Thoracic aorta (tissue), 2 donors: ENCODE results near the gene SCUBE1. TPM values are rescaled to one million over a fixed set of nuclear protein-coding genes. Genes with fewer than 3 reads are reported as not detected.

Experiments
- ATAC-seq: fragments of 150-250 bp; one replicate; pipeline ENCODE4 v1.8.0; 2017; ENCODE audit warnings: low read depth; ENCODE audit not compliant: insufficient number of reproducible peaks, low FRiP score
- DNase-seq: peaks from one replicate; pipeline ENCODE4 v3.0.0-alpha.2; 2020; ENCODE audit warnings: low spot score
- H3K27ac ChIP-seq, 2 donors: fragments of 200-600 bp; sonication (generic); 1 replicate in 1 of 2; 2 replicates in 1 of 2; pipeline ENCODE4 v1.5.1; 2016; ENCODE audit warnings: mild to moderate bottlenecking in 2 of 2, moderate library complexity in 2 of 2
- H3K27me3 ChIP-seq: fragments of 200-600 bp; sonication (generic); replicated peaks from 2 replicates; pipeline ENCODE4 v1.6.0; 2016; ENCODE audit warnings: mild to moderate bottlenecking; ENCODE audit not compliant: insufficient read depth
- H3K36me3 ChIP-seq: fragments of 200-600 bp; sonication (generic); one replicate; pipeline ENCODE4 v1.5.1; 2016
- H3K4me1 ChIP-seq, 2 donors: fragments of 200-600 bp; sonication (generic); 1 replicate in 1 of 2; 2 replicates in 1 of 2; pipeline versions ENCODE4 v1.5.1 to v1.6.0; 2016; ENCODE audit warnings: low read depth in 2 of 2, mild to moderate bottlenecking in 1 of 2; ENCODE audit not compliant: control insufficient read depth in 1 of 2
- H3K4me3 ChIP-seq: fragments of 200-600 bp; sonication (generic); 2 replicates; pipeline ENCODE4 v1.5.1; 2016; ENCODE audit warnings: mild to moderate bottlenecking
- H3K9me3 ChIP-seq: fragments of 200-600 bp; sonication (generic); 2 replicates; pipeline ENCODE4 v1.5.1; 2016
- CTCF ChIP-seq: fragments of 200-600 bp; sonication (generic); IDR thresholded peaks from one replicate; pipeline ENCODE4 v1.5.1; 2019; ENCODE audit warnings: antibody characterized with exemption
- total RNA-seq, 2 donors: library from RNA; depleted of rRNA; stranded (reverse); fragments of >200 nt; gene quantifications; one replicate each; pipeline versions ENCODE4 v1.1.0 to v1.2.3, GENCODE V29; 2016

The SCUBE1 gene
- total RNA-seq, 2 donors from 2014 or later = 6.0 to 25.0 TPM

GRCh38 chr22:43297270-43298061 is 45.7 kb downstream of the SCUBE1 start:
- H3K4me3 ChIP-seq = no peak overlapping the region
- DNase-seq (no peak), ATAC-seq (no peak)
- H3K27ac ChIP-seq = peak overlapping the region; percentile 75 to 80
- TF ChIP-seq CTCF = no peak
- H3K27me3 ChIP-seq = no peaks in the 10 kb centered on the region
- H3K4me1 ChIP-seq = peaks cover 24 to 79% of the 10 kb centered on the region in 2 donors
- no peaks in the 10 kb centered on the region for H3K36me3 ChIP-seq
- H3K9me3 ChIP-seq = no peaks in the 10 kb centered on the region

- ATAC-seq = no peak
- no peaks in the 10 kb centered on the region for H3K27me3 ChIP-seq
Measured at GRCh38 chr22:43296276-43296902, 46.8 kb downstream of the SCUBE1 start.

DNA sequence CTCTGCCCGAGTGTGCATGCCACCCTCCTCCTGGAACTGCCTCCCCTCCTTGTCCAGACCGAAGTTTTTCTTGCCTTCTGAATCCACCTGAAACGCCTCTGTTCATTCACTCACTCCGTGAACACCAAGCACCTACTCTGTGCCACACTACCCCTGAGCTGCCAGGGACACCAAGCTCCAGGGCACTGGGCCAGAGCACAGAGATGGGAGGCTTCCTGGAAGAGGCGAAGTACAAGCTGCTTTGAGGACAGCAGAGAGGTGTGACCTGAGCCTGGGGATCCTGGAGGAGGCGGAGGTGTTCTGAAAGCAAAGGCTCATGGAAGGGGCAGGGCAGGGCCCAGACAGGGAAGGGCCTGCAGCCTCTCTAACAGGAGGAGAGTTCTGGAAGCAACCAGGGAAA is 47.5 kb downstream of the SCUBE1 start:
- no peaks in the 10 kb centered on the region for H3K36me3 ChIP-seq
- no peak for ATAC-seq
- DNase-seq = no peak
- H3K9me3 ChIP-seq = no peaks in the 10 kb centered on the region
- no peak overlapping the region for H3K27ac ChIP-seq
- no peak for TF ChIP-seq CTCF
- H3K4me3 ChIP-seq = no peak overlapping the region
- H3K27me3 ChIP-seq = no peaks in the 10 kb centered on the region
- H3K4me1 ChIP-seq = peaks cover 14 to 79% of the 10 kb centered on the region in 2 donors

More at GRCh38 chr22:43296276-43296902, 46.8 kb downstream of the SCUBE1 start:
- no peak for TF ChIP-seq CTCF
- no peak for DNase-seq
- Histone ChIP-seq H3K4me3 (no peak overlapping the region), H3K4me1 (peaks cover 18 to 79% of the 10 kb centered on the region in 2 donors), H3K36me3 (no peaks in the 10 kb centered on the region), H3K9me3 (no peaks in the 10 kb centered on the region), H3K27ac (peak overlapping the region; percentile 75 to 80)

DNA sequence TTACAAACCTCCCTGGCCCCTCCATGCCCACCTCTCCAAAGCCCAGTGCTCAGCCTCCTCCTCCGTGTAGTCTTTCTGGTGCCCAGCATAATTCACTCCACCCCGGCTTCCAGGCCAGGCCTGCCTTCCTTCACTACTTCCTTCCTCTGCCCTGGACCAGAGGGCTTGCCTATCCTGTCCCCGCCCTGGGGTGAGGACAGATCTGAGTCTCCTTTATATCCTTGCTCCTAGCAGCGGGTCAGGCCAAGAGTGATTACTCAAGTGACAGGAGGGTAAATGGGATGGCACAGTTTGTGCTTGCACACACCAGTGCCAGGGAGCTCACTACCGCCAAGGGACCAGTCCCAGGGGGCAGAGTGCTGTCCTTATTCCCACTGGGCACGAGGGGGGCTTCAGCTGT is 48.0 kb downstream of the SCUBE1 start:
- Histone ChIP-seq H3K27me3 (no peaks in the 10 kb centered on the region), H3K4me1 (peaks cover 19 to 79% of the 10 kb centered on the region in 2 donors), H3K9me3 (no peaks in the 10 kb centered on the region), H3K36me3 (no peaks in the 10 kb centered on the region), H3K27ac (no peak overlapping the region), H3K4me3 (no peak overlapping the region)
- no peak for TF ChIP-seq CTCF
- ATAC-seq = no peak
- no peak for DNase-seq

DNA sequence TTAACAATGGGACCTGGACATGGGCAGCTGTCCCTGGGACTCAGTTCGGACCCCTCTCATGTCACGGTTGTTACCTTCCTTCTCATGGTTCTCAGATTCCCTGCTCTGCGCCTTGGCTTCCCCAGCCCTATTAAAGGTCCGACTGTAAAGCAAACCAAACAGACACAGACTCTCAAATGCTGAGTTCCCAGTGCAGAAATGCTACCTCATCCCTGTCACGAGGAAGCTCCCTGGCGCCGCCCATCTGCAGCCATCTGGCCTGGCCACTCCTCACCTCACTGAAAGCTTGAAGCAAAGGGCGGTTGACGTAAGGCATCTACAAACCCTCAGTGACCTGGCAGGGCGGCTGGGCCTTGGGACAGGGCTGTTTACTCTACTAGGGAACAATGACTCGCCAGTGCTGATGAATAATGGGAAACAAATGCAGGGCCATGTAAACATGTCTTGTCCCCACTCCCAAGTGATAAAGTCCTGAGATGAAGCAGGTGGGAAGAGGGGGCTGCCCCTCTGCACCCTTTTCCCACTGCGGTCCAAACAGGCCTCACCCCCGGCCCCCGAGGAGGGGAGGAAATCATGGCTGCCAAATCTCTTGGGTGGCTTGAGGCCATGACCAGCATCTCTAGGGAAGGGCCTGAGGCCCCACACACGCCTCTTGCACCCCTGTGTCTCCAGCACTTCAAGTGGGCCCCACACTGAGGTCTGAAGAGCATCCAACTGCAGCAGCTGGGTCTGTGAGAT is 49.3 kb downstream of the SCUBE1 start:
- no peaks in the 10 kb centered on the region for H3K27me3 ChIP-seq
- H3K9me3 ChIP-seq = no peaks in the 10 kb centered on the region
- peaks cover 29 to 83% of the 10 kb centered on the region in 2 donors for H3K4me1 ChIP-seq
- no peak overlapping the region for H3K27ac ChIP-seq
- H3K4me3 ChIP-seq = no peak overlapping the region
- no peaks in the 10 kb centered on the region for H3K36me3 ChIP-seq
- no peak for TF ChIP-seq CTCF
- DNase-seq (no peak), ATAC-seq (no peak)
